Transverse colon (tissue), 4 donors: ENCODE data around the gene LMTK2. TPM values are rescaled to one million over a fixed set of nuclear protein-coding genes. Genes with fewer than 3 reads are reported as not detected.
A peak's percentile ranks its signal among the peaks of the same experiment; 100 is the strongest.

ENCODE experiments used
- DNase-seq: peaks from one replicate; pipeline ENCODE4 v3.0.0-alpha.2; 2019
- H3K27ac ChIP-seq, 4 donors: fragments of 200-600 bp; sonication (generic); 2 replicates each; pipeline ENCODE4 v1.5.1; 2016 to 2018; ENCODE audit warnings: inconsistent platforms in 4 of 4
- H3K27me3 ChIP-seq: fragments of 200-600 bp; sonication (generic); 2 replicates; pipeline ENCODE4 v1.5.1; 2017; ENCODE audit warnings: inconsistent platforms
- H3K36me3 ChIP-seq, 4 donors: fragments of 200-600 bp; sonication (generic); 2 replicates each; pipeline ENCODE4 v1.5.1; 2017 to 2019; ENCODE audit warnings: inconsistent platforms in 4 of 4
- H3K4me1 ChIP-seq, 4 donors: fragments of 200-600 bp; sonication (generic); 2 replicates each; pipeline ENCODE4 v1.5.1; 2017 to 2020; ENCODE audit warnings: inconsistent platforms in 4 of 4
- H3K4me3 ChIP-seq, 4 donors: fragments of 200-600 bp; sonication (generic); 1 replicate in 1 of 4; 2 replicates in 3 of 4; pipeline versions ENCODE4 v1.5.1 to v1.6.1; 2017 to 2019; ENCODE audit warnings: inconsistent platforms in 4 of 4
- H3K9me3 ChIP-seq, 2 donors: fragments of 200-600 bp; sonication (generic); 2 replicates each; pipeline ENCODE4 v1.5.1; 2017 to 2019; ENCODE audit warnings: inconsistent platforms in 2 of 2
- CTCF ChIP-seq, 5 experiments: fragments of 200-600 bp in 3 of 5; fragments of 450-650 bp in 2 of 5; sonication (generic) in 3 of 5; IDR thresholded peaks; 1 replicate in 2 of 5; 2 replicates in 3 of 5; pipeline ENCODE4 v1.5.1; 2016 to 2017; ENCODE audit warnings: antibody characterized with exemption in 5 of 5, inconsistent platforms in 3 of 5, mild to moderate bottlenecking in 2 of 5, moderate library complexity in 1 of 5
- EP300 ChIP-seq: sonication (generic); formaldehyde crosslinking; IDR thresholded peaks from one replicate; pipeline ENCODE4 v1.6.1; 2017; ENCODE audit warnings: antibody characterized with exemption, low read depth
- POLR2A ChIP-seq: fragments of 450-650 bp; IDR thresholded peaks from one replicate; pipeline ENCODE4 v1.6.1; 2016; ENCODE audit warnings: antibody characterized with exemption, mild to moderate bottlenecking, moderate library complexity
- POLR2AphosphoS5 ChIP-seq, 3 donors: sonication (generic); formaldehyde crosslinking; IDR thresholded peaks; one replicate each; pipeline ENCODE4 v1.6.1; 2016; ENCODE audit warnings: antibody characterized with exemption in 3 of 3
- WGBS, 2 donors: methylation state at CpG; one replicate each; pipeline ENCODE4 v1.1.5; 2018; ENCODE audit warnings: low coverage in 1 of 2; 5-methylcytosine and 5-hydroxymethylcytosine counted together
- in situ Hi-C, 4 donors: fragments of 200-750 bp; cut with MboI; loops; one replicate each; pipeline versions ENCODE4 v1.15.0 to v1.15.1; 2017; ENCODE audit warnings: low sequenced_read_pairs in 3 of 4, low pct_ligation_motif_present in 1 of 4, low pct_unique_long_range_greater_than_20kb in 1 of 4
- intact Hi-C: fragments of 100-400 bp; cut with DNase I; formaldehyde crosslinking; loops from one replicate; pipeline ENCODE4 v1.15.1; 2023; ENCODE audit warnings: low total_unique reads
- total RNA-seq, 4 donors: library from RNA; depleted of rRNA; stranded (reverse); fragments of >200 nt; gene quantifications; one replicate each; pipeline ENCODE4 v1.1.0, GENCODE V29; 2016

The LMTK2 gene
- total RNA-seq, 4 donors from 2014 or later, result 51.6 to 106 (median 62.2) TPM

- peaks cover 0 to 4% of the 10 kb centered on the region in 2 donors for H3K9me3 ChIP-seq
- WGBS, 2 donors, result 84 to 90% methylated on average over 2 to 28 of the region's 28 CpGs
- TF ChIP-seq EP300, result no peak
- TF ChIP-seq POLR2AphosphoS5 (IDR thresholded peaks at IDR 0.05), result no peak
- TF ChIP-seq POLR2A, result no peak
- TF ChIP-seq CTCF (IDR thresholded peaks at IDR 0.05), result no peak
- no peak overlapping the region for H3K4me3 ChIP-seq
- DNase-seq, result no peak
- intact Hi-C loops, result no loop called here
- peaks cover 0 to 28% (median 13%) of the 10 kb centered on the region in 4 donors for H3K36me3 ChIP-seq
- in situ Hi-C loops, result no loop called here
- H3K4me1 ChIP-seq, result peaks cover 0 to 9% (median 0%) of the 10 kb centered on the region in 4 donors
- peak overlapping the region in 3 of 4 donors; percentile 19 to 62 (median 54) for H3K27ac ChIP-seq
- H3K27me3 ChIP-seq, result no peaks in the 10 kb centered on the region
These were observed 96.8 kb downstream of the LMTK2 start for GRCh38 chr7:98203261-98203963.

DNA sequence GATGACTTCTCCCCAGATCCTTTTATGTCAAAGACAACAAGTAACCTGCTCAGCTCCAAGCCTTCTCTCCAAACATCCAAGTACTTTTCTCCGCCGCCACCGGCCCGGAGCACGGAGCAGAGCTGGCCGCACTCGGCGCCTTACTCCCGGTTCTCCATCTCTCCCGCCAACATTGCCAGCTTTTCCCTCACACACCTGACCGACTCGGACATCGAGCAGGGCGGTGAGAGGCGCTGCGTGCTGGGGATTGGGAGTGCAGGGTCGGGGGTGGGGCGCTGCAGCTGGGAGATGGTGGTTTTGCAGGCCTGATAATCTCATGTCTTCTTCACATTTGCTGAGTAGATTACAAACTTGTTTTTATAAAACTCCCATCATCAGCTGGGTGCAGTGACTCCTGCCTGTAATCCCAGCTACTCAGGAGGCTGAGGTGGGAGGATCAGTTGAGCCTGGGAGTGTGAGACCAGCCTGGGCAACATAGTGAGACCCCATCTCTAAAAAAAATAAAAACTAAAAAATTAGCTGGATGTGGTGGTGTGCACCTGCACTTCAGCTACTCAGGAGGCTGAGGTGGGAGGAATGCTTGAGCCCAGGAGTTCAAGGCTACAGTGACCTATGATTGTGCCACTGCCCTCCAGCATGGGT lies 97.4 kb downstream of the LMTK2 start:
- no peak for TF ChIP-seq POLR2AphosphoS5 (IDR thresholded peaks at IDR 0.05)
- TF ChIP-seq CTCF (IDR thresholded peaks at IDR 0.05), result no peak
- TF ChIP-seq POLR2A, result no peak
- TF ChIP-seq EP300, result no peak
- Histone ChIP-seq H3K27ac (peak overlapping the region in 1 of 4 donors; percentile 62), H3K4me1 (peaks cover 0 to 9% (median 0%) of the 10 kb centered on the region in 4 donors), H3K27me3 (no peaks in the 10 kb centered on the region), H3K36me3 (peaks cover 0 to 28% (median 13%) of the 10 kb centered on the region in 4 donors), H3K9me3 (no peaks in the 10 kb centered on the region), H3K4me3 (no peak overlapping the region)
- WGBS, 2 donors, result 97% methylated on average over 18 of the region's 18 CpGs; no CpG with 5 or more reads in 1 of the 2 donors
- intact Hi-C loops, result no loop called here
- in situ Hi-C loops, result no loop called here
- no peak for DNase-seq

GRCh38 chr7:98204670-98205069 lies 98.0 kb downstream of the LMTK2 start:
- in situ Hi-C loops (no loop called here), intact Hi-C loops (no loop called here)
- H3K9me3 ChIP-seq, result no peaks in the 10 kb centered on the region
- peaks cover 0 to 9% (median 0%) of the 10 kb centered on the region in 4 donors for H3K4me1 ChIP-seq
- peaks cover 0 to 28% (median 10%) of the 10 kb centered on the region in 4 donors for H3K36me3 ChIP-seq
- no peak overlapping the region for H3K27ac ChIP-seq
- H3K4me3 ChIP-seq, result no peak overlapping the region
- TF ChIP-seq CTCF (IDR thresholded peaks at IDR 0.05) (no peak), EP300 (no peak), POLR2A (no peak), POLR2AphosphoS5 (IDR thresholded peaks at IDR 0.05) (no peak)
- WGBS, 2 donors, result 89 to 90% methylated on average over 2 to 11 of the region's 11 CpGs
- DNase-seq, result no peak
- no peaks in the 10 kb centered on the region for H3K27me3 ChIP-seq

- peaks cover under 1% of the 10 kb centered on the region for H3K27me3 ChIP-seq
- intact Hi-C loops, result no loop called here
- DNase-seq, result no peak
- no peak overlapping the region for H3K4me3 ChIP-seq
- peaks cover 0 to 28% (median 10%) of the 10 kb centered on the region in 4 donors for H3K36me3 ChIP-seq
- TF ChIP-seq POLR2A, result no peak
- TF ChIP-seq EP300, result no peak
- TF ChIP-seq POLR2AphosphoS5 (IDR thresholded peaks at IDR 0.05), result no peak
- TF ChIP-seq CTCF (IDR thresholded peaks at IDR 0.05), result no peak
- WGBS, 2 donors, result 94 to 95% methylated on average over 13 to 47 of the region's 47 CpGs
- H3K27ac ChIP-seq, result no peak overlapping the region
- H3K9me3 ChIP-seq, result no peaks in the 10 kb centered on the region
- in situ Hi-C loops, result no loop called here
- H3K4me1 ChIP-seq, result peaks cover 0 to 9% (median under 1%) of the 10 kb centered on the region in 4 donors
These were observed 98.6 kb downstream of the LMTK2 start for GRCh38 chr7:98205162-98205845.
